NCI-H1436 (cell line): ENCODE data around the gene TNFRSF4.
A peak's percentile ranks its signal among the peaks of the same experiment; 100 is the strongest.

Experiments
- DNase-seq: peaks from one replicate; lab custom pipeline; 2025; lab: John Stamatoyannopoulos, UW

The TNFRSF4 gene

GRCh38 chr1:1169429-1170214 lies 44.3 kb downstream of the TNFRSF4 start:
- no peak for DNase-seq

GRCh38 chr1:1168451-1169411 lies 45.2 kb downstream of the TNFRSF4 start:
- no peak for DNase-seq

GRCh38 chr1:1167841-1168450 lies 46.0 kb downstream of the TNFRSF4 start:
- DNase-seq, result no peak

- DNase-seq, result no peak
Measured at GRCh38 chr1:1167398-1167821, 46.5 kb downstream of the TNFRSF4 start.

DNA sequence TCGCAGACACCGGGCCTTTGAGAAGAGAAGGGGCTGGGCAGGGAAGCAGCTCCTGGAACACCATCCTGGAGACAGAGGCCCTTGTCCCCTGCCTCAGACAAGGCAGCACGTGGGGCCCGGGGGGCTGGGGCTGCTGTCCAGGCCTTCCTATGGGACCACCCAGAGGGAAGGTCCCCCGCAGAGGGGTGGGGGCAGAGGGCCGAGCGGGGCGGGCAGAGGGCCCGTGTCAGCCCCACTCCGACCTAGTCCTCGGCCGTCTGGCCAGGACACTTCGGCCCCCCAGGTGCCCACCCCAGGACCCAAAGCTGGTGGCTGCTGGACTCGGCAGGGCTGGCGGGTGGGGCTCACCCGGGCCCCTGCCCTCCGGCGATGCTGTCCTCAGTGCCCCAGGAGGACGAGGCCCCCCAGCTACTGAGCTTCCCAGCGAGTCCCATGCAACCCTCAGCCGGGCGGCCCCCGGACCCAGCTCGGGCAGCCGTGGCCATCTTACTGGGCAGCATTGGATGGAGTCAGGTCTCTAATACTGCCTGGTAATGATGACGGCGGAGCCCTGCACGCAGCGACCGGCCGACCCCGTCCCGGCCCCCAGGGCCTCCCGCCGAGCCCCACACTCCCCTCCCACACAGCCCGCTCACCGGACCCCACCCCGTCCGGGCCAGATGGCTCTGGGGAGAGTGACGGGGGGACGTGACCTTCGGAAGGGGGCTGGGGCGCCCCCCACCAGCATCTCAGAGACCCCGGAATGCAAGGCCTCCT lies 47.1 kb downstream of the TNFRSF4 start:
- no peak for DNase-seq

DNA sequence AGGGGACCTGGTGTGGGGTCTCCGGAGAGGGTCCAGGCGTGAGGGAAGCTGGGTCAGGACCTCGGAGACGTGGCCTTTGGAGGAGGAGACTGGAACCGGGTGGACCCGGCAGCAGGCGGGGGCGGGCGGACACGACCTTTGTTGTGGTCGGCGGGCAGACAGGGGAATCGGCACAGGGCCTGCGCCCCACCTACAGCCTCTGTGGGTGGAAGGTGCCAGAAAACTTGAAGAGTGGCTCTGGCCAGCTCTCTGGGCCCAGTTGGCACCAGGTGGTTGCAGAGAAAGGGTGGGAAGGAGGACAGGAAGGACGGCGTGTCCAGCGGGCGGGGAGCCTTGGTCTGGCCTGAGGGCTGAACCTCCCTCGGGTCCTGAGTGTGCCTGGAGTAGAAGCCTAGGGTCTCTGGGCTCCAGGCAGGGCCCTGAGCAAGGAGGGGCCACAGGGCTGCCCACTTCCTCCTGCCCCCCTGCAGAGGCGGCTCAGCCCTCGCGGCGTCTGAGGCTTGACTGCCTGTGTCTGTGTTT lies 48.0 kb downstream of the TNFRSF4 start:
- no peak for DNase-seq

GRCh38 chr1:1165485-1165884 lies 48.5 kb downstream of the TNFRSF4 start:
- no peak for DNase-seq

GRCh38 chr1:1164701-1165451 lies 49.1 kb downstream of the TNFRSF4 start:
- no peak for DNase-seq

- DNase-seq, result no peak
Measured at GRCh38 chr1:1164361-1164700, 49.6 kb downstream of the TNFRSF4 start.

- DNase-seq, result no peak
Measured at GRCh38 chr1:1163538-1164070, 50.3 kb downstream of the TNFRSF4 start.

DNA sequence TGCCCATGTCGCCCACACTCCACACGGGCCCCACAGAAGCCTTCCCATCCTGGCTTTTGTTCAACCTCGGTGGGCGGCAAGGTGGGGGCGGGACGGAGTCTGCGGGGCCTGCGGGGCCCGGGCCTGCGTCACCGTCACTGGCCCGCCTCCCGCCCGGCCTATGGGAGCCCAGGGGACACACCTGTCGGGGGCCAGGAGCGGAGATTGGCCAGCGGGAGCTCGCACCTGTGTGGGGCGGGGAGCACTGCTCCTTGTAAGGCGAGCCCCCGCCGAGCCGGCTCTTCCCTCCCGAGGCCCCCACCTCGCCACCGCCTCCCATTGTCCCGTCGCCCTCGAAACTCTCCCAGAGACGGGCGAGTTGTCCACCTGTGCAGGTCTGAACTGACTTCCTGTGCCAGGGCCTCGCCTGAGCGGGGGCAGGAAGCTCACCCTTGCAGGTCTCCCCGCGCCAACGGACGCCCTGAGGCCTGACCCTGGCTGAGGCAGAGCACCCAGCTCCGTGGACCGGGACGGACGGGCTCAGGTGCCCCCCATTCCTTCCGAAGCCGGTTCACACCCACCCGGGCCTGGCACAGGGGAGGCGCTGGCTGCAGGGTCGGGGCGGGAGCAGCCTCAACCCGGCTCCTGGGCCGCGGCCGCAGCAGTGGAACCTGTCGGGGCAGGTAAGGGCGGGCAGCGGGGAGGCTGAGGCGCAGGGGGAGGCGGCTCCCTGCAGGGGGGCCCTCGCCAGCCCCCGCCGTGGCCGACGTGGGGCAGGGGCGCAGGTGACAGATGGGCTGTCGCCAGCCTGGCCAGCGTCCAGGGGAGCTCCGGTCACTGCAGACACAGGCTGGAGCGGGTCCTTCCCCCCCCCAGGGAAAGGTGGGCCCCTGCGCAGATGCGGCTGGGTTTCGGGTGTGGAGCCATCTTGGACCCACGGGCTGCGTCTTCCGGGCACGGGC lies 51.1 kb downstream of the TNFRSF4 start:
- DNase-seq, result peak; percentile 93

- peak; percentile 84 for DNase-seq
Measured at GRCh38 chr1:1161683-1162079, 52.3 kb downstream of the TNFRSF4 start.
